PC-3 (cell line): Measurements from ENCODE around the gene ZFHX2. TPM values are rescaled to one million over a fixed set of nuclear protein-coding genes. Genes with fewer than 3 reads are reported as not detected.

ENCODE experiments used
- ATAC-seq: fragments of 200-7000 bp; cut with Tn5 transposase; 2 replicates; pipeline ENCODE4 v1.9.1; 2020; ENCODE audit warnings: mild to moderate bottlenecking, moderate library complexity
- BruUV-seq: library from RNA; stranded (reverse); fragments of 400-500 nt; replicated peaks from 2 replicates; lab custom pipeline; 2021; lab: Mats Ljungman, UMichigan
- CTCF ChIA-PET: fragments of 300-600 bp; sonication (Branson Sonifier 250); formaldehyde crosslinking; loops from one replicate; lab custom pipeline; 2022; ENCODE audit warnings: antibody characterized with exemption; lab: Charles Lee
- POLR2A ChIA-PET: fragments of 300-600 bp; sonication (Branson Sonifier 250); formaldehyde crosslinking; loops from one replicate; lab custom pipeline; 2022; ENCODE audit warnings: antibody characterized with exemption; ENCODE audit not compliant: unreplicated experiment; lab: Charles Lee
- DNase-seq: peaks from one replicate; pipeline ENCODE4 v3.0.0-alpha.2; 2015
- H2AFZ ChIP-seq: fragments of 300-600 bp; sonication (generic); 2 replicates; pipeline ENCODE4 v1.6.0; 2016; ENCODE audit warnings: antibody characterized with exemption, low read length
- H3F3A ChIP-seq: fragments of 300-600 bp; sonication (generic); one replicate; pipeline ENCODE4 v1.6.0; 2017; ENCODE audit warnings: antibody characterized with exemption, low read length, control low read depth, mild to moderate bottlenecking; ENCODE audit not compliant: unreplicated experiment
- H3K27ac ChIP-seq: fragments of 300-600 bp; sonication (generic); 2 replicates; pipeline ENCODE4 v1.5.1; 2016; ENCODE audit warnings: mild to moderate bottlenecking, low read length
- H3K27me3 ChIP-seq: fragments of 300-600 bp; sonication (generic); 2 replicates; pipeline ENCODE4 v1.6.1; 2016; ENCODE audit warnings: low read length, mixed read lengths
- H3K36me3 ChIP-seq: fragments of 300-600 bp; sonication (generic); 2 replicates; pipeline ENCODE4 v1.6.1; 2016; ENCODE audit warnings: low read depth, mixed run types, low read length, mixed read lengths
- H3K4me1 ChIP-seq: fragments of 300-600 bp; sonication (generic); 2 replicates; pipeline ENCODE4 v1.5.1; 2016; ENCODE audit warnings: low read length; ENCODE audit not compliant: insufficient read depth
- H3K4me2 ChIP-seq: fragments of 300-600 bp; sonication (generic); 2 replicates; pipeline ENCODE4 v1.6.0; 2016; ENCODE audit warnings: low read length
- H3K4me3 ChIP-seq: fragments of 300-600 bp; sonication (generic); 2 replicates; pipeline ENCODE4 v1.5.1; 2016; ENCODE audit warnings: mild to moderate bottlenecking, low read length, mixed read lengths
- H3K79me2 ChIP-seq: fragments of 300-600 bp; sonication (generic); 2 replicates; pipeline ENCODE4 v1.6.1; 2017; ENCODE audit warnings: low read length, mixed read lengths
- H3K9ac ChIP-seq: fragments of 300-600 bp; sonication (generic); 2 replicates; pipeline ENCODE4 v1.6.0; 2016; ENCODE audit warnings: mild to moderate bottlenecking, low read length
- H3K9me2 ChIP-seq: fragments of 300-600 bp; sonication (generic); replicated peaks from 2 replicates; pipeline ENCODE4 v1.6.1; 2016; ENCODE audit warnings: mixed run types, low read length, mixed read lengths
- H3K9me3 ChIP-seq: fragments of 300-600 bp; sonication (generic); 2 replicates; pipeline ENCODE4 v1.6.1; 2016; ENCODE audit warnings: low read length, mixed read lengths
- H4K20me1 ChIP-seq: fragments of 300-600 bp; sonication (generic); 2 replicates; pipeline ENCODE4 v1.6.1; 2016; ENCODE audit warnings: low read length, mixed read lengths
- EZH2 ChIP-seq: fragments of 300-600 bp; sonication (generic); IDR thresholded peaks from one replicate; pipeline ENCODE4 v1.6.1; 2017; ENCODE audit warnings: antibody characterized with exemption, mild to moderate bottlenecking, low read length; ENCODE audit not compliant: unreplicated experiment
- EZH2phosphoT487 ChIP-seq: fragments of 300-600 bp; sonication (generic); IDR thresholded peaks from 2 replicates; pipeline ENCODE4 v1.6.1; 2018; ENCODE audit warnings: mild to moderate bottlenecking, antibody characterized with exemption, low read length, borderline replicate concordance
- intact Hi-C: fragments of 100-400 bp; cut with micrococcal nuclease; formaldehyde crosslinking; loops from 2 replicates; pipeline ENCODE4 v1.9.0; 2023
- total RNA-seq: library from RNA; depleted of rRNA; stranded (reverse); fragments of >200 nt; gene quantifications from 2 replicates; pipeline ENCODE4 v1.2.3, GENCODE V29; 2014
- TF ChIP-seq, protein P1 (sequence below): fragments of 300-600 bp; sonication (generic); conservative IDR thresholded peaks from 2 replicates; pipeline ENCODE4 v1.5.1; 2017; ENCODE audit warnings: antibody characterized with exemption, low read depth, mild to moderate bottlenecking, low read length

The ZFHX2 gene
- total RNA-seq, 1 experiment from 2014 or later: 0.55 TPM

DNA sequence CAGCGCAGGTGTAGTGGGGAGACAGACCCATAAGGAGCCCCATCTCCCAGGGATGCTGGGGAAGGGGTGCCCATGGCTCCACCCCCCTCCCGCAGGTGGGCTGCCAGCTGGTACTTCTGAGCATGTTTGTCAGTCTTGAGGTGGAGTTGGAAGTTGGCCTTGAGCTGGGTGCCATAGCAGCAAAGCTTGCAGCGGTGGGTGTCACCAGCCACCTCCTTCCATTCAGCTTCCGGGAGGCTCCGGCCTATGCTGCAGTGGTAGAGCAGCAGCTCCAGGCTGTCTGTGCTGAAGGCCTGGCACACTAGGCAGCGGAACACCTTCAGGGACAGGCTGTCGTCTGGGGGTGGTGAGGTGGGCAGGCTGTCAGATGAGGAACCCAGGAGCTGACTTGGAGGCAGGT lies 18.9 kb downstream of the ZFHX2 start:
- Histone ChIP-seq H3K36me3 (no peaks in the 10 kb centered on the region), H3F3A (no peaks in the 10 kb centered on the region), H3K27ac (no peak overlapping the region), H2AFZ (no peak overlapping the region), H3K9ac (no peak overlapping the region), H3K79me2 (no peaks in the 10 kb centered on the region), H3K4me3 (no peak overlapping the region), H3K4me2 (no peak overlapping the region), H3K9me2 (no peaks in the 10 kb centered on the region), H3K27me3 (no peaks in the 10 kb centered on the region), H4K20me1 (no peaks in the 10 kb centered on the region), H3K4me1 (no peaks in the 10 kb centered on the region), H3K9me3 (no peaks in the 10 kb centered on the region)
- POLR2A ChIA-PET: no interaction called here
- CTCF ChIA-PET: no interaction called here
- DNase-seq: no peak
- intact Hi-C loops: no loop called here
- ATAC-seq: no peak
- no TSS peak for BruUV-seq
- no peak for TF ChIP-seq EZH2phosphoT487
- TF ChIP-seq, protein P1, sequence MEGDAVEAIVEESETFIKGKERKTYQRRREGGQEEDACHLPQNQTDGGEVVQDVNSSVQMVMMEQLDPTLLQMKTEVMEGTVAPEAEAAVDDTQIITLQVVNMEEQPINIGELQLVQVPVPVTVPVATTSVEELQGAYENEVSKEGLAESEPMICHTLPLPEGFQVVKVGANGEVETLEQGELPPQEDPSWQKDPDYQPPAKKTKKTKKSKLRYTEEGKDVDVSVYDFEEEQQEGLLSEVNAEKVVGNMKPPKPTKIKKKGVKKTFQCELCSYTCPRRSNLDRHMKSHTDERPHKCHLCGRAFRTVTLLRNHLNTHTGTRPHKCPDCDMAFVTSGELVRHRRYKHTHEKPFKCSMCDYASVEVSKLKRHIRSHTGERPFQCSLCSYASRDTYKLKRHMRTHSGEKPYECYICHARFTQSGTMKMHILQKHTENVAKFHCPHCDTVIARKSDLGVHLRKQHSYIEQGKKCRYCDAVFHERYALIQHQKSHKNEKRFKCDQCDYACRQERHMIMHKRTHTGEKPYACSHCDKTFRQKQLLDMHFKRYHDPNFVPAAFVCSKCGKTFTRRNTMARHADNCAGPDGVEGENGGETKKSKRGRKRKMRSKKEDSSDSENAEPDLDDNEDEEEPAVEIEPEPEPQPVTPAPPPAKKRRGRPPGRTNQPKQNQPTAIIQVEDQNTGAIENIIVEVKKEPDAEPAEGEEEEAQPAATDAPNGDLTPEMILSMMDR: no peak
- no peak for TF ChIP-seq EZH2

DNA sequence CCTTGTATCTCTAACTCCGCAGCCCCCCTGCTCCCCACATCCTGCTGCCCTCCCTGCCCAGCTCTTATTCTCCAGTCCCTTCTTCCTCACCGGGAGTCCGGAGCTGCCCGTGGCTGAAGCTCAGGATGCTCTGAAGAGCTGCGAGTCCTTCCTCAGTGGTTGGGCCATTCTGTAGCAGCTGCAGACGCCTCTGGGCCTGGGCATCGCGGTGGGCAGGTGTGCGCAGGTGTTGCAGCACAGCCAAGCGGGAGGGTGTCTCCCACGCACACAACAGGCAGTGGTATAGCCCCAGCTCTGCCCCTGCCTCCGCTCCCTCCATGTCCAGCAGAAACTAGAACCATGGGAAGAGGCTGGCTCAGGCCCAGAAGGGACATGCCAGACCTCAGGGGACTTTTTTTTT lies 20.2 kb downstream of the ZFHX2 start:
- CTCF ChIA-PET: no interaction called here
- ATAC-seq: no peak
- H3K4me2 ChIP-seq: no peak overlapping the region

DNA sequence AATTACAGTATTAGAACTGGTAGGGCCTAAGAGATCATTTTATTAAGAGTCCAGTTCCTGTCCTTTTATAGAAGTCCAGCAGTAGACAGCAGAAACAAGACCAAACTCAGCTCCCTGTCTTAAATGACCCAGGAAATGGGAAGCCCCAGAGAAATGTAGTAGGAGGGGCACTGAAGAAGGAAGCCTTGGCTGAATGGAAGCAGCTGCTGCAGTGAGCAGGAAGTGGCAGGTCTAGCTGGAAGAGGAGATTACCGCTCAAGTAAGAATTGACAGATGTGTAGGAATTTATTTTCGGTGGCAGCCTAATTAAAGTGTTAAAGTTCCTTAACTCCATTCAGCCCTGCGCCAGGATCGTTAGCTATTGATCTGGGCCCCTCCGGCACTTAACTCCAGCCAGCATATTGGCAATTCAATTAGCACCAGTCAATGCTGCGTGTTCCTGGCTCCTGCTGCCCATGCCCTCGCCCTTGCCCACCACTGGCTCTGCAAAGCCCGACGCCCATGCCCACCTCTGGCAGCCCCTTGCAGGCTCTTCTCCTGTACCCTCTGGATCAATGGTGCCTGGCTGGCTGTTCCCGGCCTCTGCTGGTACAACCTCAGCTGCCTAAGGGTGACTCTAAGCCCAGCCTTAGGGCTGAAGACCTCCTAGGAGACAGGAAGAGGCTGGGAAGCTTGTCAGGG lies 21.1 kb downstream of the ZFHX2 start:
- ATAC-seq (no peak), DNase-seq (no peak)
- BruUV-seq: no TSS peak
- Histone ChIP-seq H3F3A (no peaks in the 10 kb centered on the region), H2AFZ (no peak overlapping the region), H3K9ac (no peak overlapping the region), H3K79me2 (no peaks in the 10 kb centered on the region), H3K9me2 (no peaks in the 10 kb centered on the region), H4K20me1 (no peaks in the 10 kb centered on the region), H3K27me3 (no peaks in the 10 kb centered on the region), H3K27ac (no peak overlapping the region), H3K4me1 (no peaks in the 10 kb centered on the region), H3K4me3 (no peak overlapping the region), H3K36me3 (no peaks in the 10 kb centered on the region), H3K4me2 (no peak overlapping the region), H3K9me3 (no peaks in the 10 kb centered on the region)
- ChIA-PET CTCF (no interaction called here), POLR2A (no interaction called here)
- intact Hi-C loops: no loop called here
- TF ChIP-seq EZH2phosphoT487 (no peak), EZH2 (no peak)
- TF ChIP-seq, protein P1: no peak

More for the DNA sequence above, 20.2 kb downstream of the ZFHX2 start:
- POLR2A ChIA-PET: no interaction called here
- H3K4me1 ChIP-seq: no peaks in the 10 kb centered on the region
- no peaks in the 10 kb centered on the region for H3F3A ChIP-seq
- no peak overlapping the region for H3K4me3 ChIP-seq
- no peaks in the 10 kb centered on the region for H3K9me2 ChIP-seq
- no peak overlapping the region for H3K9ac ChIP-seq
- BruUV-seq: no TSS peak
- H3K27ac ChIP-seq: no peak overlapping the region
- H3K36me3 ChIP-seq: no peaks in the 10 kb centered on the region
- H3K79me2 ChIP-seq: no peaks in the 10 kb centered on the region
- no peak for TF ChIP-seq EZH2
- TF ChIP-seq, protein P1: no peak
- TF ChIP-seq EZH2phosphoT487: no peak
- DNase-seq: no peak
- no peaks in the 10 kb centered on the region for H3K27me3 ChIP-seq
- H4K20me1 ChIP-seq: no peaks in the 10 kb centered on the region
- no peaks in the 10 kb centered on the region for H3K9me3 ChIP-seq
- intact Hi-C loops: no loop called here
- no peak overlapping the region for H2AFZ ChIP-seq
